Fibroblast of gingiva (primary cell): ENCODE data around the gene RPH3AL.
A peak's percentile ranks its signal among the peaks of the same experiment; 100 is the strongest.

Experiments
- DNase-seq: peaks from one replicate; pipeline ENCODE4 v3.0.0-alpha.2; 2011; ENCODE audit warnings: low read depth

RPH3AL gene, protein sequence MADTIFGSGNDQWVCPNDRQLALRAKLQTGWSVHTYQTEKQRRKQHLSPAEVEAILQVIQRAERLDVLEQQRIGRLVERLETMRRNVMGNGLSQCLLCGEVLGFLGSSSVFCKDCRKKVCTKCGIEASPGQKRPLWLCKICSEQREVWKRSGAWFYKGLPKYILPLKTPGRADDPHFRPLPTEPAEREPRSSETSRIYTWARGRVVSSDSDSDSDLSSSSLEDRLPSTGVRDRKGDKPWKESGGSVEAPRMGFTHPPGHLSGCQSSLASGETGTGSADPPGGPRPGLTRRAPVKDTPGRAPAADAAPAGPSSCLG

DNA sequence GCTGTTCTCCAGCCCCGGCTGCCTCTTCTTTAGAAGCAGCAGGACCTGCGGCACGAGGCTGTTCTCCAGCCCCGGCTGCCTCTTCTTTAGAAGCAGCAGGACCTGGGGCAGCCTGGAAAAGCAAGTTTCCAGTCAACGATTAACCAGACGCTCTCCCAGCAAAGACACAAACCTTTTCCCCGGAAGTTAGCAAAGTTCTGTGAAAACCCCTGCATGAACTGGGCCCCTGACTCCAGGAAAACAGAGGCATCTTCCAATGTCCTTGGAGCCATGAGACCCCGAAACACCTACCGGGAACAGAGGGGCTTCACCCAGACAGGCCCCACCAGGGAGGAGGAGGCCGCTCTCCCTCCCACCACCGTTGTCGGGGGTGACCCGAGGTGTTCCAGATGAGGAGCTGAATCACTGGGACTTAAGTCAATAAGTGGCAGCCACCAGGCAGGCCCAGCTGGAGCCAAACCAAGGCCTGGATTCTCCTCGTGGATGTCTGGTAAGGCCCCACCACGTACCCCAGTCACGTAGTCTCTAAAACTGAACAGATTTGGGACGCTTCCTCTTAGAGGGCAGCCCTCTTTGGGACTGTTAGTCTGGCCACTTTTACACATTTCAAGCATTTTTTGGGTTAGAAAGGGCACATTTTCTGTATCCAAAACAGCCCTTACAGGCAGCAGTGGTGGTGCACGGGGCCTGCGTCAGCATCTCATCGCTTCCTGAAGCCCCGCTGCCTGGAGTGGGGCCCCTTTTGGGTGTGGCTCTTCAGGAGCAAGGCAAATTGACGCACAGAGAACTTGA is at the start of gene RPH3AL:
TSS of gene RPH3AL (minus strand) at position 387 of the 792 bp plus-strand sequence. CDS start 25,264 bp downstream, outside the sequence.
- no peak for DNase-seq

DNA sequence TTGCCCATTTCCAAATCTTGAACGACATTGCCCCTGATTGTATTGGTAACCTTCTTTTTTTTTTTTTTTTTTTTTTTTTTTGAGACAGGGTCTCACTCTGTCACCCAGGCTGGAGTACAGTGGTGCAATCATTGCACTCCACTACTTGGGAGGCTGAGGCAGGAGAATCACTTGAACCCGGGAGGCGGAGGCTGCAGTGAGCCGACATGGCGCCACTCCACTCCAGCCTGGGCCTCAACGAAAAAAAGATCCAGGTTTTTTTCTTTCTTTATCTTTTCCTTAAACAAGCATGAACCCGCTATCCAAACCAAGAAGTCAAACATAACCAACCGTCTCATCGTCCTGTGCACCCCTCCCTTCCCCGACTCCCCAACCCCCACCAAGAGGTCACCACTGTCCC is 47.6 kb upstream of the RPH3AL start:
- DNase-seq: no peak

DNA sequence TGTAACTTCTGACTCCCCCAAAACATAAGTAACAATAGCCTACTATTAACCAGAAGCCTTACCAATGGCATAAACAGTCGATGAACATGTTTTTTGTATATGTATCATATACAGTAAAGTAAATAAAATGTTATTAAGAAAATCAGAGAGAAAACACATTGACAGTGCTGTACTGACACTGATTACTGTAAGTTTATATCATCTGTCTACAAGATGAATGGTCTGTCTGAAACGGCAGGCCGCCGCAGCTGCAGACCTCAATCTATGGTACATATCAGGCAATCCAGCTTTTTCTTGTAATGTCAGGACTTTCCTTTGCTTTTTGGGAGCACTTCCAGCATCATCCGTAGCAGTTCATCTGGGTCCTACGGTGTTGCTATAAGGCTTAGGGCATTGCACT is 44.2 kb upstream of the RPH3AL start:
- no peak for DNase-seq

DNA sequence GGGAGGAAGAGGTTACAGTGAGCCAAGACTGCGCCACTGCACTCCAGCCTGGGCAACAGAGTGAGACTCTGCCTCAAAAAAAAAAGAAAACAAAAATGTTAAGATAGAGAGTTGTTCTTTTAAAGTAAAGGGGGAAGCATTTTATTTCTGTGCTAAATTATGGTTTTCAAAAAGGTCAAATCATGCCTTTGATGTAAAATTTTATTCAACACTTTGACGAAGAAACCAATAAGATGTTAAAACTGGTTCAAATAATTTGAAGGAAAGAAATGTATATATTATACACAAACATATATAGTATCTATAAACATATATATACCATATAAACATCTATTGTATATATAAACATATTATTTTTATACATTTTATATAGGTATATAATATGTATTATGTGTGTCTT is 43.4 kb upstream of the RPH3AL start:
- DNase-seq: no peak

DNA sequence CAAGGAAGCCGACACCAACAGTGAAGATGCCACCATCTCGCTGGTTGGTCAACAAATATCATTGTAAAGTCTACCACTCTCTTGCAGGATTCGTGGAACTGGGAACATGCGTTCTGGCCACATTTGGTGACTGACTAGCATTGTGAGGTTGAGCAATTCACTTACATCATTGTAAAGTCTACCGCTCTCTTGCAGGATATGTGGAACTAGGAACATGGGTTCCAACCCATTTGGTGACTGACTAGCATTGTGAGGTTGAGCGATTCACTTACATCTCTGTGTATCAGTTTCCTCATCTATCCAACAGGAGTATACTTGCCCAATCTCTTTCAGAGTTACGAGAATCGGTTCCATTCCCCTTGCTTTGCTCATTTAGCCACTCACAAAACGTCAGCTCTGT is 42.6 kb upstream of the RPH3AL start:
- no peak for DNase-seq

DNA sequence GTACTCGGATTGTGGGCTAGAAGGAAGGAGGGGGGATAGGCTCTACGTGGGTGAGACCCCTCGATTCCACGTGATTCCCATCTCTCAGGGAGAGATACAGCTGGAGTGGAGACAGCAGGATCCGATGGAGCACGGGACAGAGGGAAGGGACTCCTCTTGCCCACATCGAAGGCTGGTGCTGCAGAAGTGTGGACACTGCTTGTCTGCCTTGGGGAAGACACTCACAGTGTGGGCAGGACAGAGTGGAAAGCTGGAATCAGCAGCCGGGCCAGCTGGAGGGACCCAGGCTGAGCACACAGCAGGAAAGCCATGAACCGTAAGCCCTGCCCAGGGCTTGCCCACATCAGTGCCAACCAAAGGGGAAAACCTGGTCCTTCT is 42.1 kb upstream of the RPH3AL start:
- DNase-seq: no peak

DNA sequence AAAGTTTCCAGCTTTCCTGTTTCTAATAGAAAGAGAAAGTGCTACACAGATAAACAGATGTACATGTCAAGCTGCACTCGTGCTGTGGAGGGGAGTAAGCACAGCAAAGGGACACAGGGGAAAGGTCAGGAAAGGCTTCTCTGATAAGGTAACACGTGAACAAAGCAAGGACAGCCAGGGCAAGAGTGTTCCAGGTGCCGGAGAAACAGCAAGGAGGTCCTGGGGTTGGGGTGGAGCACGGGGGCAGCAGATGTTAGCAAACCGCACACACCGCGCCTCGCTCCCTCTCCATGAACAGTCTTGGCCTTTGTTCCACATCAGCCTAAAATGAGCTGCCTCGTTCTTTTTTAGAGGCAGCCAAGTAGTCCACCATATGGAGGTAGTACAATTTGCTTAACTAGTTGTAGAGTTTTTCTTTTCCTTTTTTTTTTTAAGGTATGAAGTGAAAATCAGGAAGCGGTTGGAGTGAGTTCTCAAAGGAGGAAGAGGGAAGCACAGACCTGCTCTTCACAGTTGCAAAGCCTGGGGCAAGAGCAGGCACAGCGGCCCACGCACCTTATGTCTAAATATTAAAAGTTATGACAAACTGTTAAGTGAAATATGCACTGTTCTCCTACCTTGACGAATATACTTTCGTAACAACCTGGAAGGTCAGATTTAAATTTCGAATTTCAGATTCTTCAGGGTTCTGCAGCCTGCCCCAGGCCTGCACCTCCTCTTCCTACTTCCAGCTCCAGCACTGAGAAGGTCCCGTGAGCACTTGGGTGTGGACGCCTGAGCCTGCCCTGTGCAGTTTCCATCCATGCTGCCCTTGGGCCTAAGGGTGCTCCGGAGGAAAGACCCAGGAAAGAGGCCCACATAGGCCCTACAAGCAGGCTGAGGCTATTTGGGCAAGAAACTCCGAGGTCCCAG is 41.5 kb upstream of the RPH3AL start:
- DNase-seq: no peak

DNA sequence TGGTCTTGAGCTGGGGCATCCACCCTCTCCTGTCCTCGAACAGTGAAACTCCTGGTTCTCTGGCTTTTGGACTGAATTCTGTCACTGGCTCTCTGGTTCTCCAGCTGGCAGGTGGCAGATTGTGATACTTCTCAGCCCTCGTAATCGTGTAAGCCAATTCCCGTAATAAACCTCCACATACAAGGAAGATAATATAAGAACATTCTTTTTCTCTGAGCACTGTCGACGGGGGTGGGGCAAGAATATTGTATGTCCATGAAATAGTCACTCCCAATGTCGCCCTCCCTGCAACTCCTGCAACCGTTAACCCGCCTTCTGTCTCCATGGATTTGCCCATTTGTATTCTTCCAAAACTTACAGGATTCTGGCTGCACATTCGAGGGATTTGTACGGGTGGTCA is 39.2 kb upstream of the RPH3AL start:
- no peak for DNase-seq

DNA sequence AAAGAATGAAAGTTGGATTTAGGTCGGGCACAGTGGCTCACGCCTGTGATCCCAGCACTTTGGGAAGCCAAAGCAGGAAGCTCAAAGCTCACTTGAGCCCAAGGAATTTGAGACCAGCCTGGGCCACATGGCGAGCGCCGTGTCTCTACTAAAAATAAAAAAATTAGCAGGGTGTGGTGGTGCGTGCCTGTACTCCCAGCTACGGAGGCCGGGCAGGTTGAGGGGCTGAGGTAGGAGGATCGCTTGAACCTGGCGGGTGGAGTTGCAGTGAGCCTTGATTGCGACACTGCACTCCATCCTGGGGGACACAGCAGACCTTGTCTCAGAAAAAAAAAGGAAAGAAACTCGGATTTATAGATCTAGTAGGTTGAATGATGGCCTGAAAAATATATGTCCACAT is 37.4 kb upstream of the RPH3AL start:
- no peak for DNase-seq

DNA sequence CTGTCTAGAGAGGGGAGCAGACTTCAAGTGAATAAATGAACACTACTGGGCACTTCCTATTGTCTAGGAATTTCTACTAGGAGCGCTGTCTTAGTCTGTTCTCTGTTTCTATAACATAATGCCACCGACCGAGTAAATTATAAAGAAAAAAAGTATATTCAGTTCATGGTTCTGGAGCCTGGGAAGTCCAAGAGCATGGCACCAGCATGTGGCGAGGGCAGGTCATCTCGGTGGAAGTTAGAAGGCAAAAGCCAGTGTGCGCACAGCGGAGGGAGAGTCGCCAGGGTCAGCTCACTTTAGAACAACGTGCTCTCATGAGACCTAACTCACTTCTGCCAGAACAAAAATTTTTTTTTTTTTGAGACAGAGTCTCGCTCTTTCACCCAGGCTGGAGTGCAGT is 35.5 kb upstream of the RPH3AL start:
- DNase-seq: no peak

DNA sequence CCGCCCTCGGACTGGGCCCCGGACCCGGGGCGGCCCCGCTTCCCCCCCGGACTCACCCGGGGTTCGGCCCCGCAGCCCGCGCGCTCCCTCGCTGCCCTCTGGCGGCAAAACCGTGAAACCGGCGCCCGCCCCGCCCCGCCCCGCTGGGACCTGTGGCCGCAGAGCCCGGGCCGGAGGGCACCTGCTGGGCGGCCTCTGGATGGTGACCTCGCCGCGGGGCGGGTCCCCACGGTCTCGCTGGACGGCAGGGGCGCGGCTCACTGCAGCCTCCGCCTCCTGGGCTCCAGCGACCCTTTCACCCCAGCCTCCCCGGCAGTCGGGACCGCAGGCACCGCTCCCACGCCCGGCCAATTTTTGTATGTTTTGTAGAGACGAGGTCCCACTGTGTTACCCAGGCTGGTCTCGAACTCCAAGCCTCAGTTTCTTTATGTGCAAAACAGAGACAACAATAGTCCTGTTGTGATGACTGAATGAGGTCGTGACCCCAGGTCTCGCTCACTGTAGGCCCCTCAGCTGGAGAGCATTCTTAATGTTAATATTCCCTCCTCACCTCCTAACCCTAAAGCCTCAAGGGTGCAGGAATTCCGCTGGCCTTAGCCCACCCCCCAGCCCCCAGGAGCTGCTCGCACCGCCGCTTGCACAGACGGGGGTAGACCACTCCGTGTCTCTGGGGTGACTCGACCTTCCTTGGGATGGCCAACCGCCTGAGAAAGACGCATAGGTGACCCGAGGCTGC is 33.7 kb upstream of the RPH3AL start:
- no peak for DNase-seq

DNA sequence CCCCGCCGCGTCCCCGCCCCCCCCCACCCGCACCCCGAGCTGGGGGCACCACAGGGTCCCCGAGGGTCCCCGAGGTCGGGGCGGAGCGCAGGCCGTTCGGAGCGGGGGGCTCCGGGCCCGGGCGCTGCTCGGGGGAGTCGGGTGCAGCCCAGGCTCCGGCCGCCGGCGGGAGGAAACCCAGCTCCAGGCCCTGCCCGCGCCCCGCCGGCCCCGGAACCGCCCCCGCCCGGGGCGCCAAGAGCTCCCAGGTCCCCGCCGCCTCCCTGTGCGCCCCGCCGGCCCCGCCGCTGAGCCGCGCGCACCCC is 33.2 kb upstream of the RPH3AL start:
- DNase-seq: no peak

DNA sequence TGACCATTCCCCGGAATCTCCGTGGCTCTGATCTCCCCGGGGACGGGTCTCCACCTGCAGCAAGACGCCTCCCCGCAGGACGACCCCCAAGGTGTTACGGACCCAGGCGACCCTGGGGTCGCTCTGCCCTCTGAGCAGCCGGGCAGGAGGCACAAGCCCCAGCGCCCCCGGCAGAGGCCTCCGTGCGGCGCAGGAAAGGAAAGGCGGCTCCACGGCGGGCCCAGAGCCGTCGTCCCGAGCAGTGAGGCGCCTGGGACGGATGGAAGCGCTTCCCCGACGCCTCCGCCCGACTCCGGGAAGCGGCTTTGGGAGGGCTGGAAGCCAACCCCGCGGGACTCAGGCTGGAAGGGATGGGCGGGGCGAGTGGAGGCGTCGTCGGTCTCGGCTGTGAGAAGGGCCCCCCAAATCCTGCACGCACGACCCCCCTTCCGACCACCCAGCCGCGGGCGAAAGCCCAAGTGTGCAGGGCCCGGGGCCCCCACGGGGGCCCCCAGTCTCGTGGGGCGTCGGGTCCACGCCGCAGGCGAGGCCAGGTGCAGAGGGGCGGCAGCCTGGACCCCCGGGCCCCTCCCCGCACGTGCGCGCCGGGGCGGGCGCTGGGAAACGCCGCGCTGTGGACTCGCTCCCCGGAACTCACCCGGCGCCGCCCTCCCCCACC is 32.7 kb upstream of the RPH3AL start:
- DNase-seq: no peak

DNA sequence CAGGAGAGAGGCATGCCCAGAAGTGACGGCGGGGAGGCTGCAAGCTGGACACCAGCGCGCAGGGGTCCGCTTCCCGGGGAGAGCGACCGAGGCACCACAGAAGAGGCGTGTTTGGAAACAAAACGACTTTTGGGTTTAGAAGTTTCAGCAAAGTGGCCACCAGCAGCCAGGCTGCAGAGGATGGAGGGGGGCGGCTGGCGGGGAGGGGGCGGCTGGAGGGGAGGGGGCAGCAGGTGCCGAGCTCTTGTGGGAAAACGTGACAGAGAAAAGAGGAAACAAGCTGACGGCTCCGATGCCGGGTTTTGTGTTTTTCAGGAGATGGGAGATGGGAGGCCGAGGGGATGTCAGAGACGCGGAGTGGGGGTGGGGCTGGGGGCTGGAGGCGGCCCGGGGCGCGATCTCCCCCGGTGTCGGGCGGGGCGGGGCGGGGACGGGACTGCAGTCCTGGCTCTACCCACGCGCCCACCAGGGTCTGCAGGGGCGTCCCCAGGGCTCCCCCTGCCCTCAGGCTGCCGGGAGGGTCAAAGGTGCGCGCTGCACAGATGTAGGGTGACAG is 32.1 kb upstream of the RPH3AL start:
- DNase-seq: no peak

DNA sequence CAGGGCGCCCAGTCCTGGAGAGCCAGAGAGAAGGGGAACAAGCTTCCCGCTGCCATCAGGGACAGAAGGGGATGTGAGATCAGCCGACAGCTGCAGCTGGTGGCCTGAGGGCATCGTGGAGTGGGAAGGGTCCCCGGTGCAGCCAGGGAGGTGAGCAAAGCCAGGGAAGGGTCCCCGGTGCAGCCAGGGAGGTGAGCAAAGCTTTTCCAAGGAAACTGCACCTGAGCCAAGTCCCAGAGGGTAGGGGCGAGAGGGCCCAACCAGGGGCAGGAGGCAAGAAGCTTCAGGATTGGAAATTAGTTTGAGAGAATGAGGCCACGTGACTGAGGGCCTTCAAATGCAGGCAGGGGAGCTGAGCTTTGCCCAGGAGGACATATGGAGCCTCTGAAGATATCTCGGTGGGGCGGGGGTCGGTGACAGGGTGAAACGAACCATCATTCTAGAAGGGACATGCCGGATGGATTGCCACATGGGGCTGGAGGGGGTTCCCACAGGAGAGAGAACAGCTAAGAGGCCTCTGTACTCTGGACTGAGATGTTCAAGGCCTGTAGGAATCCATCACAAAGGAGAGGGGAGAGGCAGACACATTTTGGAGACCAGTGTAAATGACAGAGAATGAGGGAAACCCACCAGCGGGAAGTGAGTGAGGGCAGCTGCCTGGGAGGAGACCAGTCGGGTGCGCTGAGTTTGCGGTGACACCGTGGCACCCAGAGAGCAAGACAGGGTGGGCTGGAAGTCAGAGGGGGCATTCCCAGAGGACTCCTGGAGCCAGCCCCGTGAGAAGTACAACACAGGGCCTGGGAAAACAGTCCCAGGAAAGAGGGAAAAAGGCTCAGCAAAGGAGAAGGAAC is 31.4 kb upstream of the RPH3AL start:
- no peak for DNase-seq

DNA sequence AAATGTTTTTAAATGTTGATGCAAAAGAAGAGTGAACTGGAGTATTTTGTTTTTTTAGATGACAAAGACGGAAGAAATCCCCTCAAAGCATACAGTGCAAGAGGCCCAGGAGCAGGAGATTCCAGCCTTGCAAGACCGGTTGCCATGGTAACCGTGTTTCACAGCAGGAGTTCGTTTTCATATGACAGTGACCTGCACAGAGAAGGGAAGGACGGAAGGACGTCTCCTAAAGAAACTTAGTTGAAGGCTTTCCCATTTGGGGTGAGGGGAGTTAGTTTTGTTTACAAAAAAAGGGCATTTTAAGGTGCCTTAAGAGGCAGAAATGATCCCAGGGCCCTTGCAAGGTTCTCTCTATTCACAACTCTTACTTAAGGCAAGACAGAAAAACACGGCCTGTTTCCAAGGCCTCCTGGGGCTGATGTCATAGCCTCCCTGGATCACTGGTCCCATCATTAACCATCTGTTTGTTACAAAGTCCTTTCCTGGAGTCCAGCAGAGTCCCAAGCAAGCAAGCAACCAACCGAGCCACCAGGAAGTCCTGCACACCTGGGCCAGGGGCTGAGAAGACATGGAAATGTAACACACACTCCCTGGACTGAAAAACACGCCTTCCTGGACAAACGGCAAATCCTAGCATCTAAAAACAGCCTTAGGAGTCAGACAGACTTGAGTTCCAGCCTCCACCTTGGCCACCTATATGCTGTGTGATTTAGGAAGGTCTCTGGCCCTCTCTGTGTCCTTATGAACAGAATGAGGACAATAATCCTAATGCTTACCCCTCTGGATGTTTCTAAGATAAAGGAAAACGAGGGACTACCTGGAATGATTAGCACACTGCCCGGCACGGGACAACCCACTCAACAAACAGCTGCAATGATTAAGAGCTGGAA is 30.3 kb upstream of the RPH3AL start:
- DNase-seq: peak; percentile 50

DNA sequence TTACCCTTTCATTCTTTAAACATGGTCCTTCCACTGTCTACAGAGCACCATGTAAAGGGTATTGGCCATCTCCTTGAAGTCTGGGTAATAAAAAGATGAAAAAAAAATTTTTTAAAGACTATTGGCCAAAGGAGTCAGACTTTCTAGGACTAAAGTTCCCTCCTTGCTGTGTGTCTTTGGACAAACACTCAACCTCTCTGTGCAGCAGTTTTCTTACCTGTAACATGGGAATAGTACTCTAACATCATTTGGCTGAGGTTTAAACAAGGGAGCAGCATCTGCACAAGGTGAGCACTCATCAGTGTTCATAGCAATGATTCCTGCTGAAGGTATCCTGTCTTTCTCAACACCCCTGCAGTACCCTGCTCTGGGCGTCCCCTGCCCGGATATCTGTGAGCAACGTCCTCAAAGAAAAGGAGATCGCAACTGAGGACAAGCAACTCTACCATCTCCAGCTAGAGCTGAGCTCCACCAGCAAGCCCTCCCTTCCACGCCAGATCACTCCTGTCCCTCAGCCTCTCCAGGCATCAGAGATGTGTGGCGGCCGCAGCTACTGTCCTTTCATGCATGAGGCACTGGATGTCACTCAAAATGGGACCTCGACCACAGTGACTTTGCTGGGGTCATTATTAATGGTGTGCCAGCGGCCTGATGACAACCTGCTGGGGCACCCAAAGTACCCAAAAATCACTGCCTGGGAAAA is 29.5 kb upstream of the RPH3AL start:
- DNase-seq: no peak

DNA sequence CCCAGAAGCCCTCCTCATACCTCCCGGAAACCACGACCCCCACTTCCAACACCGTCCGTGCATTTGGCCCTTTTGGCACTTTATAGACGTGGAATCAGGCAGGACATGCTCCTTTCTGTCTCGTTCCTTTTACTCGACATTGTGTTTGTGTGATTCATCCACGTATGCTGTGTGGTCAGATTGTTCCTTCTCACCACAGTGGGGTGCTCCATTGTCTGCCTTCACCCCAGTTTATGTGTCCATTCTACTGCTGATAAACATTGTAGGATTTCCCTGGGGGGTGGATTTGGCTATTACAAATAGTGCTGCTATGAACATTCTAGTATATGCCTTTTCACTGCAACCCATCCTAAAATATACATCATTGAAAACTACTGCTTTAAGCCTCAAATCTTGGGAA is 28.9 kb upstream of the RPH3AL start:
- DNase-seq: no peak
